Left renal cortex interstitium (tissue), 4 donors: ENCODE results near the gene ARVCF. TPM values are rescaled to one million over a fixed set of nuclear protein-coding genes. Genes with fewer than 3 reads are reported as not detected.
"Not testable (repeated sequence)": the region's sequence is repeated elsewhere in the genome, so short reads cannot be mapped to it uniquely, and the experiment has no call there.

Source experiments
- DNase-seq, 4 donors: peaks; one replicate each; pipeline ENCODE4 v3.0.0-alpha.2; 2013; ENCODE audit warnings: low read depth in 4 of 4, low spot score in 2 of 4, missing footprints in 1 of 4
- polyA plus RNA-seq, 4 donors: library from polyadenylated mRNA; unstranded; fragments of 120-200 nt; gene quantifications; one replicate each; pipeline ENCODE4 v1.2.1, GENCODE V29; 2013; ENCODE audit not compliant: insufficient read length in 4 of 4

ARVCF gene
- polyA plus RNA-seq, 4 donors = 18.3 to 33.5 (median 29.1) TPM

- DNase-seq = no peak
Measured at GRCh38 chr22:19942157-19943081, 74.2 kb downstream of the ARVCF start.

GRCh38 chr22:19941365-19942082 is 75.1 kb downstream of the ARVCF start, which contains the start of the genes COMT and TXNRD2:
Gene COMT, plus strand, starts transcription at chr22:19941772. Its CDS starts 20,755 bp downstream, at chr22:19962527.
Gene TXNRD2, minus strand, starts transcription at chr22:19941818. Its CDS starts 15 bp downstream, at chr22:19941803.
- DNase-seq = no peak

- no peak for DNase-seq
Measured at GRCh38 chr22:19940536-19941364, 75.9 kb downstream of the ARVCF start.

DNA sequence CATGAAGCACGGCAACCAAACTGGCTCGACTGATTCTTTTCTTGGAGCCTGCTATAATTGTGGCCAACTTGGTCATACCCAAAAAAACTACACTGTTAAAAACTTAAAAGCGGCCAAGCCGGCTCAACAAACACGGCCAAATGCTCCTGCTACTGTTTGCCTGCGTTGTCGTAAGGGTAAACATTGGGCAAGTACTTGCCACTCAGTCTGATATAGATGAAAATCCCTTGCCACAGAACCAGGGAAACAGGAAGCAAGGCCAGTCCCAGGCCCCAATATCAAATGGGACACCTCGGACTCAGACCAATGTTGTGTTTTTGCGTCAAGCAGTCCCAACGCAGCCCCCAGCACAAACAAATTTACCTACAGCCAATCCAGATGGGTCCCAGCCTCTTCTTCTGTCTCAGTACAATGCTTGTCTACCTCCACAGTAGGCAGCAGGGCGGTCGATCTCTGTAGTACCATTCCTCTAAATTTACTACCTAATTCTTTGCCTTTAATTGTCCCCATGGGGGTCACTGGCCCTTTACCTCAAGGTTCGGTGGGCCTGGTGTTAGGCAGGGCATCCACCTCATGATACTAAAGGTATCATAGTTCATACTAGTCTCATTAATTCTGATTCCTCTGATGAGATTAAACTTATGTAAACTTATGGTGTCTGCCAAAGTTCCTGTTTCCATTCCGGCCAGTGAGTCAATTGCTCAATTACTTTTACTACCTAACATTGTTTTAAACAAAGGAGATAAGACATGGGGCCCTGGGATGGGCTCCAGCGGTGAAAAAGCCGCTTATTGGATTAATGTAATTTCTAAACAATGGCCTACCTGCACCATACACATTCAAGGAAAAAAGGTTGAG is 78.8 kb downstream of the ARVCF start:
- no peak for DNase-seq

GRCh38 chr22:19936513-19936912 is 80.1 kb downstream of the ARVCF start:
- no peak for DNase-seq

- not testable (repeated sequence) for DNase-seq
Measured at GRCh38 chr22:19935123-19935718, 81.4 kb downstream of the ARVCF start.

GRCh38 chr22:19933341-19934241 is 83.0 kb downstream of the ARVCF start:
- no peak for DNase-seq

- no peak for DNase-seq
Measured at GRCh38 chr22:19932367-19933206, 84.0 kb downstream of the ARVCF start.

GRCh38 chr22:19931514-19931913 is 85.1 kb downstream of the ARVCF start:
- no peak for DNase-seq

DNA sequence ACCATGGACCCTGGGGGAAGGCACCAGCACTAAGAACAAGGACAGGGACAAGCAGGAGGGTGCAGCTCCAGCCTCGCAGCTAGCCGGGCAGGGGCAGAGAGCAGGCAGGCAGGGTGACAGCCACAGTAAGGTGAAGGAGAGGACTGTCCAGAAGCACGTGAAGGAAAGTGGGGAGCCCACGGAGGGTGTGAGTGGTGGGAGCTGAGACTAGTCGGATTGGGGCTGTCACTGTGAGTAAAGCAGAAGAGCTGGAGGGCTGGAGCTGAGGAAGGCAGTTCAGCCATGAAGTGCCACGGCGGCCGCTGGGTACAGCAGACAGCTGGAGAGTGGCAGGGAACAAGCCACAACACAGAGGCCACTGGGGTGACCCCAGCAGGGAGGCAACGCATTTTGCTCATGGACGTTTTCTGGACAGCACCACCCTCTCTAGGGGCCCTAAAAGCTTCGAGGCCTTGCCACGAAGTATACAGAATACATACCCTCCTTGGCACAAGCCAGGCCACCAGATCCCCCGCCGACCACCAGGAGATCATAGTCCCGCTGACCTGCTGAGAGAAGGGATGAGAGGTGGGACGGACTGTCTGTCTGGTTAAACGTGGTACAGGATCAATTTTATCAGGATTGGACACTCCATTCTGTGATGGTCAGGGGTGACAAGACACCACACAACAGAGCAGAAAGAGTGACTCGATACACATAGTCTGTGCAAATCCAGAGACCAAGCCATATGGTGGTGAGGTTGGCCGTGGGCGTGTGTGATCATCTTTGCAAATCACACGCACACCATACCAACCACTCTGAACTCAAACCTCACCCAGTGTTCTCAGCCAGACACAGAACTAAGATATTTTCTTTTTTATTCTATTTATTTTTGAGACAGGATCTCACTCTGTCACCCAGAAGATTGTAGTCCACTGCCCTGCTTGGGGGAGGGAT is 85.8 kb downstream of the ARVCF start:
- no peak for DNase-seq

GRCh38 chr22:19929586-19930550 is 86.8 kb downstream of the ARVCF start:
- DNase-seq = no peak

DNA sequence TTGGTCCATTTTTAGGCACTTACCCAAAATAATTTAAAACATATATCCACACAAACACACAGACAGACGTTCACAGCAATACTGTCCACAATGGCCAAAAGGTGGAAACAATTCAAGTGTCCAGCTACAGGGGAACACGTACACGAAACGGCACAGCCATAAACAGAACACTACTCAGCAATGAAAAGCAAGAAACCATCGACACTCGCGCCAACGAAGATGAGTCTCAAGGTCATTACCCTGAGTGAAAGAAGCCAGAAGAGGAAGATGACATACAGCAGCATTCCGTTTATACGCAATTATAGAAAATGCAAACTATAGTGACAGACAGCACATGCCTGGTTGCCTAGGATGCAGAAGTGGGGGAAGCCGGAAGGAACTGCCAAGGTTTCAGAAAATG is 88.4 kb downstream of the ARVCF start:
- DNase-seq = no peak

DNA sequence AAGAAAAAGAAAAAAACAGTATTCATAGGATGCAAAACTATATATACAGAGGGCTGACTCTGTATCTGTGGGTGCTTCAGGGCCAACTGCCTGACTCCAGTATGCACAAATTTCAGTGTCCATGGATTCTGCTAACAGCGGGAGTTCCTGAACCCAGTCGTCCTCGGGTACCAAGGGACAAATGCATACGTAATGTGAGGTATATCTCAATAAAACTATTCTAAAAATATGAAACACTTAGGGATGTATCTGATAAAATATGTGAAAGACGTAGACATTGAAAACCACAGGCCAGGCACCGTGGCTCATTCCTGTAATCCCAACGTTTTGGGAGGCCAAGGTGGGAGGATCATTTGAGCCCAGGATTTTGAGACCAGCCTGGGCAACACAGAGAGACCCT is 88.9 kb downstream of the ARVCF start:
- no peak for DNase-seq

DNA sequence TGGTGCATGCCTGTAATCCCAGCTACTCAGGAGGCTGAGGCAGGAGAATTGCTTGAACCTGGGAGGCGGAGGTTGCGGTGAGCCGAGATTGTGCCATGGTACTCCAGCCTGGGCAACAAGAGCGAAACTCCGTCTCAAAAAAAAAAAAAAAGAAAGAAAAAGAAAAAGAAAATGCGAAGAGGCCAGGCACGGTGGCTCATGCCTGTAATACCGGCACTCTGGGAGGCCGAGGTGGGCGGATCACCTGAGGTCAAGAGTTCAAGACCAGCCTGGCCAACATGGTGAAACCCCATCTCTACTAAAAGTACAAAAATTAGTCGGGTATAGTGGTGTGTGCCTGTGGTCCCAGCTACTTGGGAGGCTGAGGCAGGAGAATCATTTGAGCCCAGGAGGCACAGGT is 90.6 kb downstream of the ARVCF start:
- not testable (repeated sequence) for DNase-seq

GRCh38 chr22:19923914-19924513 is 92.6 kb downstream of the ARVCF start:
- no peak for DNase-seq
